ENCODE results near the gene PCBP2.

PCBP2 gene

DNA sequence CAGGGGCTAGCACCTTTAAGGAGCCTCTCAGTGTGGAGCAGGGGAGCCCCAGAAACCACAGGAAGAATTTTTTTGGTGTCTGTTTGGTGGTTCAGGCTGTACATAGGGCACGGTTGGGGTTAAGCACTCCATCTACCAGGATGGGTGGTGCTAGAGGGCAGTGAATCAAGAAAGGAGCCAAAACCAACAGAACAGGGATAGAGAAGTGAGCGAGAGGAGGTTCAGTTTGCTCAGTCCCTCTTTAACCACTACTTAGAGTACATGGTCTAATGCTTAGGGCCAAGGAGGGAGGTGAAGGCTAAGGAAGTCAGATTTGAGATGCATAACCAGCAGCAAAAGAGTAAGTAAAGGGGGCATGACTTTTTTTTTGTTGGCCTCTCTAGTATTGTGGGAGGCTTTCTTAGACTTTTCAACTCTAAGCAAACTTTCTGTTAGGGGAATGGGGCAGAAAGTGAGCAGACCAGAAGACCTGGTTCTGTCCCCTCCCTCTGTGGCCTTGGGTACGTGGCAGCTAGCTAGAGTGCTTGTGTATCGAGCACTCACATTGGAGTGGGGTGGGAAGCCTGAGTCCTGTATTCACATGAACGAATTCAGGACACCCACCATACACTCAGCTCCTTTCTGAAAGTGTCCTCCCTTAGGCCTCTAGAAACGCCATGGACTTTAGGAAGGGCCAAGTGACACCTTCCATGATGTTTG, 62.0 kb downstream of the PCBP2 start:
- DNase-seq = no peak

DNA sequence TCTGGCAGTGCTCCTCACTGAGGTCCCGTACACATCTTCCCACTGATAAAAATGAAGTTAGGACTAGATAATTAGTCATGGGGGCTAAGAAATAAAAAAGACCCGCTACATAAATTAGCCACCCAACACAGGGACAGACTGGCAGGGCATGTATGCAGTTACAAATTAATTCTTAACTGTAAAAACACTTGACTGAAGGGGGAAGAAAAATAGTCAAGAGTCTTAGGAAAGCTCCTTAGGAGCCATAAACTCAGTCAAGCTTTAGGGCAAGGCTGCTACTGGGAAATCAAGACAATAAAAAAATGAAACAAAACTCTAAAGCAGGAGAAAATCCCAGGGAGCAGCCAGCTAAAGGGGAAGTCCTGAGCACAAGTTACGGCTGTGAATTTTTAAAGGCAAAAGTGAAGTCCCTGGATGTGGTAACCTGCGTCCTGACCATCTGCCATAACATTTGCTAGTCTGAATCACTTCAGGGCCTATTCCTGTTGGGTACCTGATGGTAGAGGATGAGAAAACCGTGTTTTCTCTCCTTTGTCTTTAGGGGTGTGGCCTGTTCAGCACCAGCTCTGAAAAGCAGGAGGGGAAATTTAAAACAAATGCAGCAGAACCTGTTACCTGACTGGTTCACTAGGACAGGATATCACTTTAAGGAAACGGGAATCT, 62.9 kb downstream of the PCBP2 start:
- DNase-seq = no peak

DNA sequence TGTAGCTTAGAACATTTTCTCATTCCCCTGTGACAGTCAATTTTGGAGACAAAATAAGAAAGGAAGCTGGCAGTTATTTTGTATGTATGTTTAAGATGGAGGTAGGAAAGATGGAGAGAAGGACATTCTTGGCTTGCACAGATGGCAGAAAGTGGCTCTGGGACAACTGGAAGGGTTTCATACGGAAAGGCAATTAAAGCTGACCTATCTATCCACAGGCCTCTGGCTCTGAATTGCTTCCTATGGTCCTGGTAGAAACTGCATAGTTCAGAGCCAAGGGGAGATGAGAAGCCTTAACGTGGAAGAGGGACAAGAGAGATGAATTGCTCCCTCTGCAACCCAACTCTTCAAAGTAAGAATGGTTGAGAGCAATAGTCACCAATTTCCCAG, 63.4 kb downstream of the PCBP2 start:
- DNase-seq = no peak

DNA sequence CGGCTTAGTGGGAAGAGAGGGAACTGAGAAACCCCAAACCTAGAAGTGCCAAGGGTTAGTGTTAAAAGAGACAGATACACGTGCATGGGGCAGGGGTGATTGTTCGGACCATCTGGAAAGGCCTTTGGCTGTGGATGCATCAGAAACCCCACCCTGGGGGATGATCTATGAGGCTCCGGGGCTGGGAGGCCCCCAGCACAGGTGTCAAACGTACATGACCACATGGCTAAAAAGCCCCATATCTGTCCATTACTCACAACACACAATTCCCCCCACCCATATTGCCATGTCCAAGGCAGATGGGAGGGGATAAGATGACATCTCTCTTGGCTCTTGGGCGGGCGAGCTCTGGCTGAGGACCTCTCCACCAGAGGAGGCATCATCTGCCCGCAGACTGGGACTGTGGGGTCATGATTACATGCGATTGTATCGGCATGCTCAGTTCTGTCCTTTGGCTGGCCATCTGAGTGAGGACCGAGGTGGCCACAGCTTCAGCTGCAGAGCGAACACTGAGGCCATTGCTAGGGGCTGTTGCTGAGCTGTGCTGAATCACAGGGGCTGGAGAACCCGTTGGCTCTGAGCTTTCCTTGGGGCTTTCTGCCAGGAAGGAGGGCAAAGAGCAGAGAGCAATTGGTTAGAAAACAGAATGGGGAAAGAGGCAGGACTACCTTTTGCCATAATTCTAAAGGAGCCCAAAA, 65.0 kb downstream of the PCBP2 start:
- no peak for DNase-seq

DNA sequence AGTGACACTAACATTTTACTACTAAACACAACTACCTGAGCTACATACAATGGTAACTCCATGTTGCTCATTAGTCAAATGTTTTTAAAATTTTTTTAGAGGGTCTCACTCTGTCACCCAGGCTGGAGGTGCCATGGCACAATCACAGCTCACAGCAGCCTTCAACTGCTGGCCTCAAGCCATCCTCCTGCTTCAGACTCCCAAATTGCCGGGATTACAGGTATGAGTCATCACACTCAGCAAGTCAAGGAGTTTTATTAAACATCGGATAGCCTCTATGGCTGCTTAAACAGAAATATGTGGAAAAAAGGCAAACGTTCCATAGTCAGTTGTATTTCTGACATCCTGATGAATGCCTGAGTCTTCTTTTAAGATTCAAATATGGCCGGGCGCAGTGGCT, 66.5 kb downstream of the PCBP2 start:
- no peak for DNase-seq

DNA sequence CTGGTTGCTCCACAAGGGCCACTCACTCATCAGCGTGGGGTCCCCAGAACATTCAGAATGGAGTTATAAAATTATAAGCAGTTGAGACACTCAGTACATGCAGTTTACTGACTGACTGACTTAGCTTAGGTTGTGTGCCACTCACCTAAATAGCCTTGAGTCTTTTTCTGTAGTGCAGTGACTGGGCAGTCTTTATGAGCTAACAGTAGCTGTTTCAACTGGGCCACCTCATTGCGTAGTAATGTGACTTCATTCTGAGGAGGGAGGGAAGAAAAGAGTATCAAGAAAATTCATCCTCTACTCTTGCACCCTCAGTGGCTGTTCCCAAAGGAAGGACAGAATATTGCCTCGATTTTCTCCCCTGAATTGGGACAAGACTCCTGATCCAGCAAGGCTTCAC, 71.2 kb downstream of the PCBP2 start:
- DNase-seq = no peak

DNA sequence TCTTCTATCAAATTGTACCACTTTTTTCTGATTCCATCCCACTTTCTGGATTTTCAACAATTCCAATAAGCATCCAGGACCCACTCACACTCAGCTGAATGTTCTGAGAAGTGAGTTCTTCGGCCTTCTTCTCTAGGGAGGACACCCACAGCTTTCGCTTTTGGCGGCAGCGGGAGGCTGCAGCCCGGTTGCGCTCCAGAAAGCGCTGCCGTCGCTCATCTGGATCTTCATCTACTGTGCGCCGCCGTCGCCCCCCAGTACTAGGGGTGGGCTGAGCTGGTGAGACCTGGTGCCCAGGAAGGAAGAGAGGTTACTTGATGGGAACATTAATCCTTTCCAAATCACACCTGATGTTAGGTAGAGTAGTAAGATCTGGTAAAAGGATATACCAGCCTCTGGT, 72.6 kb downstream of the PCBP2 start:
- no peak for DNase-seq

DNA sequence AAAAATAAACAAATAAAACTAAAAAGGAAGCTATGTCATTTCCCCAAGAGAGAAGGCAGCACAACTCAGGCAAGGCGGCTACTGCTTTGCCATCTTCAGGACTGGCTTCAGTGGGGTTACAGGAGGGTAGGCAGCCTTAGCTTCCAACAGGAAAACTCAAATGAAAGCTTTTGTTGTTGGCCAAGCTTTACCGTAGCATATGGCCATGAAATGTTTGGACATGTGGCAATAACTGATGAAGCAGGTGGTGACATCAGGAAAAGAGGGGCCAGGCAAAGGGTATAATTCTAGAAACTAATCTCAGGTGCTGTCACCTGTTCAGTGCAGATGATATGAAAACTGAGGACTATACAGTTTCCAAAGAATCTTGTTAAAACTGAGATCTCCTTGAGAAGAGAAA, 78.2 kb downstream of the PCBP2 start:
- DNase-seq = no peak

All from activated CD4-positive, alpha-beta T cell treated with anti-CD3 and anti-CD28 coated beads for 1 hour (primary cell).